ENCODE data around the gene EXD3.

Gene EXD3

DNA sequence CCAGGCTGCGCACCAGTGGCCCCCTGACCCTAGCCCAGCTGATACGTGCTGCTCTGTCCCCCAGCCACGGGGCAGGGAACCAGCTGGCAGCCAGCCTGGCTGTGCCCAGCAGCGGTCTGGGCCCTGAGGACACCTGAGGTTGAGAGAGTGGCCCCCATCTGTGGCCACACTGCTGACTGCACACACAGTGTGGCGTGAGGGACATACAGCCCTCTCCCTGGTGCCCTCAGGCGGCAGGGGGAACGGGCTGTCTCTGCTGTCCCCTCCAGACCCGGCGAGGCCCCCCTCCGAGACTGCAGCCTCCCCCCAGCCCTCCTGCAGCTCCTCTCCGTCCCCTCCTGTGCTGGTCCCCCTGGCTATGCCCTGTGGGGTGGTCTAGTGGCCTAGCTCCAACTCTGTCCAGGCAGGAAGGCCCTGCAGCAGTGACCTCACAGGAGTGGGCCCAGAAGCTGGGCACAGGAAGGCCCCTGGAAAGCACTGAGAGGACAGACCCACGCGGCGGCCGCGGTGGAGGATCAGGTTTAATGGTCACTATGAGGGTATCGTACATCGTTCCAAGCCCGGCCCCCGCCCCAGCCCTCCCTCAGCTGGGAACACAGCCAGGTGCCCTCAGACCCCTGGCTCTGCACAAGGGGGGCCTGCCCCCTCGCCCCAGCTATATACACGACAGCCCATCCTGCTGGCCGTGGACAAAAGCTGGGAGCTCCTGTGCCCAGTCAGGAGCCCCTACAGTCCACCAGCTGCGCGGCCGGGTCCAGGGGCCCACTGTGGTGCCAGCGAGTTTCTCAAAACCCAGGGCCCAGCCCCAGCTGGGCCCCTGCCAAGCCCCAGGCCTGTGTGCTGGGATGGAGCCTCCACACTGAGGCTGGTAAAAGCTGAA lies 25.0 kb upstream of the EXD3 start:
- DNase-seq (ENCODE audit: insufficient read length, low spot score), result no peak

DNA sequence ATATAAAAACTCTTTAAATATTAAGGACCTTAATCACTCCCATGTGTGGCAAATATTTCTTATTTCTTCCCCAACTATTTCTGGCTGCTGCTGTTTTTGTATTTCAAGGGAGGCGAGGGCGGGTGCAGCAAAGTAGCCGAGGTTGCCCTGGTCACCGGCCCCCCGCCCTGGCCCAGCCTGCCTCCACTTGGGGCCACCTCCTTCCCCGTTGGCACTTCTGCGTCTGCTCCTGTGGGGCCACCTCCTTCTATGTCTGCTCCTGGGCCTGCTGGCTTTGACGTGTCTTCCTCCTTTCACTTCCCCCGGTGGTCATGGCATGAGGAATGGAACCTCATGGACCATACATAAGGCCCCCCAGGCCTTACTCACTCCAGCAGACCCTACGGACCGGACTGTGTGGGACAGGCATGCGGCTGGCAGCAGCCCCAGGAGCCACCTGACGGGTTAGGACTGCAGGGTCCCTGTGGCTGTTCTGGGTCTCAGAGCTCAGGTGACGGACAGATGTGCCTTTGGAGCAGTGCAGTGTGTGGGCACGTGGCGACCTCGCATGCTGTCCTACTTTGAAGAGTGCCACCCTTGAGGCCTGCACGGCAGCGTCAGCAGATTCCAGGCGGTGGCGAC lies 24.0 kb upstream of the EXD3 start:
- DNase-seq (ENCODE audit: insufficient read length, low spot score), result no peak
- no peak for FAIRE-seq
- no peak for TF ChIP-seq CTCF (IDR thresholded peaks at IDR 0.05; ENCODE audit: insufficient read depth, missing control alignments)

More for the DNA sequence above, 25.0 kb upstream of the EXD3 start:
- FAIRE-seq, result no peak
- no peak for TF ChIP-seq CTCF (IDR thresholded peaks at IDR 0.05; ENCODE audit: insufficient read depth, missing control alignments)

GRCh38 chr9:137445930-137446431 lies 23.0 kb upstream of the EXD3 start:
- DNase-seq (ENCODE audit: insufficient read length, low spot score), result no peak

GRCh38 chr9:137445275-137445807 lies 22.4 kb upstream of the EXD3 start:
- DNase-seq (ENCODE audit: insufficient read length, low spot score), result peak; percentile 68
- no peak for FAIRE-seq
- peak; percentile 72 for TF ChIP-seq CTCF (IDR thresholded peaks at IDR 0.05; ENCODE audit: insufficient read depth, missing control alignments)

More at GRCh38 chr9:137445930-137446431, 23.0 kb upstream of the EXD3 start:
- TF ChIP-seq CTCF (IDR thresholded peaks at IDR 0.05; ENCODE audit: insufficient read depth, missing control alignments), result no peak
- FAIRE-seq, result no peak

GRCh38 chr9:137444106-137444790 lies 21.3 kb upstream of the EXD3 start:
- no peak for TF ChIP-seq CTCF (IDR thresholded peaks at IDR 0.05; ENCODE audit: insufficient read depth, missing control alignments)
- DNase-seq (ENCODE audit: insufficient read length, low spot score) (no peak), FAIRE-seq (no peak)

GRCh38 chr9:137441935-137442321 lies 19.0 kb upstream of the EXD3 start:
- DNase-seq (ENCODE audit: insufficient read length, low spot score), result no peak
- no peak for TF ChIP-seq CTCF (IDR thresholded peaks at IDR 0.05; ENCODE audit: insufficient read depth, missing control alignments)
- FAIRE-seq, result no peak
